Measurements from ENCODE around the gene GRSF1.

GRSF1 gene

GRCh38 chr4:70868778-70869177, 29.1 kb upstream of the GRSF1 start:
- in situ Hi-C loops (cut with MboI; ENCODE audit: low pct_unique_long_range_greater_than_20kb, low sequenced_read_pairs, unreplicated experiment) = no loop called here
- DNase-seq (ENCODE audit: low spot score) = no peak
- TF ChIP-seq CTCF (IDR thresholded peaks at IDR 0.05; ENCODE audit: extremely low read depth, insufficient read depth, missing control alignments) = no peak

GRCh38 chr4:70863099-70863790, 23.6 kb upstream of the GRSF1 start:
- no peak for TF ChIP-seq CTCF (IDR thresholded peaks at IDR 0.05; ENCODE audit: extremely low read depth, insufficient read depth, missing control alignments)
- DNase-seq (ENCODE audit: low spot score) = peak; percentile 29
- in situ Hi-C loops (cut with MboI; ENCODE audit: low pct_unique_long_range_greater_than_20kb, low sequenced_read_pairs, unreplicated experiment) = no loop called here

- in situ Hi-C loops (cut with MboI; ENCODE audit: low pct_unique_long_range_greater_than_20kb, low sequenced_read_pairs, unreplicated experiment) = no loop called here
- no peak for TF ChIP-seq CTCF (IDR thresholded peaks at IDR 0.05; ENCODE audit: extremely low read depth, insufficient read depth, missing control alignments)
- DNase-seq (ENCODE audit: low spot score) = no peak
These were observed 19.4 kb upstream of the GRSF1 start for GRCh38 chr4:70859066-70859465.

GRCh38 chr4:70858454-70858853, 18.8 kb upstream of the GRSF1 start:
- in situ Hi-C loops (cut with MboI; ENCODE audit: low pct_unique_long_range_greater_than_20kb, low sequenced_read_pairs, unreplicated experiment) = no loop called here
- no peak for TF ChIP-seq CTCF (IDR thresholded peaks at IDR 0.05; ENCODE audit: extremely low read depth, insufficient read depth, missing control alignments)
- DNase-seq (ENCODE audit: low spot score) = no peak

GRCh38 chr4:70855464-70855863, 15.8 kb upstream of the GRSF1 start:
- DNase-seq (ENCODE audit: low spot score) = no peak
- no peak for TF ChIP-seq CTCF (IDR thresholded peaks at IDR 0.05; ENCODE audit: extremely low read depth, insufficient read depth, missing control alignments)
- in situ Hi-C loops (cut with MboI; ENCODE audit: low pct_unique_long_range_greater_than_20kb, low sequenced_read_pairs, unreplicated experiment) = no loop called here

- DNase-seq (ENCODE audit: low spot score) = no peak
- in situ Hi-C loops (cut with MboI; ENCODE audit: low pct_unique_long_range_greater_than_20kb, low sequenced_read_pairs, unreplicated experiment) = no loop called here
- TF ChIP-seq CTCF (IDR thresholded peaks at IDR 0.05; ENCODE audit: extremely low read depth, insufficient read depth, missing control alignments) = no peak
These were observed 9.6 kb upstream of the GRSF1 start for GRCh38 chr4:70849291-70849690.
